T-helper 2 cell treated with Interferon-gamma antibody and Interleukin-4, amounts not matched to agents 5 μg/mL and 100 μg/mL, for 36 hours (primary cell): ENCODE measurements around the gene SLC35D1.
"Not testable (repeated sequence)": the region's sequence is repeated elsewhere in the genome, so short reads cannot be mapped to it uniquely, and the experiment has no call there.

Experiments used
- DNase-seq: peaks from one replicate; pipeline ENCODE4 v3.0.0; 2021; ENCODE audit warnings: low spot score
- H3K27ac Mint-ChIP-seq: one replicate; pipeline ENCODE4 v1.8.0; 2021; ENCODE audit warnings: mild to moderate bottlenecking, mixed read lengths
- H3K27me3 Mint-ChIP-seq: one replicate; pipeline ENCODE4 v1.8.0; 2021; ENCODE audit warnings: low read depth, mixed read lengths
- H3K36me3 Mint-ChIP-seq: one replicate; pipeline ENCODE4 v1.8.0; 2021; ENCODE audit warnings: low read depth, mixed read lengths
- H3K4me1 Mint-ChIP-seq: one replicate; pipeline ENCODE4 v1.8.0; 2021; ENCODE audit warnings: low read depth, mixed read lengths
- H3K4me3 Mint-ChIP-seq: one replicate; pipeline ENCODE4 v1.8.0; 2022; ENCODE audit warnings: mild to moderate bottlenecking, moderate library complexity, mixed read lengths
- H3K9me3 Mint-ChIP-seq: one replicate; pipeline ENCODE4 v1.8.0; 2021; ENCODE audit warnings: mixed read lengths

SLC35D1 gene

GRCh38 chr1:67053785-67054772 is at the start of gene SLC35D1:
Gene SLC35D1 (minus strand): TSS chr1:67054148. CDS start chr1:67054013, 135 bp downstream.
- peak; percentile 76 for DNase-seq
- peaks cover 9% of the 10 kb centered on the region for H3K27me3 Mint-ChIP-seq
- H3K9me3 Mint-ChIP-seq = no peaks in the 10 kb centered on the region
- peak within 1 kb of the TSS; percentile 89 for H3K4me3 Mint-ChIP-seq
- peaks cover 18% of the 10 kb centered on the region for H3K36me3 Mint-ChIP-seq
- H3K4me1 Mint-ChIP-seq = peaks cover 27% of the 10 kb centered on the region
- peak within 1 kb of the TSS; percentile 94 for H3K27ac Mint-ChIP-seq

- Mint-ChIP-seq H3K36me3 (no peaks in the 10 kb centered on the region), H3K27ac (no peak overlapping the region), H3K9me3 (no peaks in the 10 kb centered on the region), H3K27me3 (peaks cover 15% of the 10 kb centered on the region), H3K4me3 (no peak overlapping the region), H3K4me1 (no peaks in the 10 kb centered on the region)
- no peak for DNase-seq
These were observed 49.6 kb upstream of the SLC35D1 start for GRCh38 chr1:67103548-67103947.

DNA sequence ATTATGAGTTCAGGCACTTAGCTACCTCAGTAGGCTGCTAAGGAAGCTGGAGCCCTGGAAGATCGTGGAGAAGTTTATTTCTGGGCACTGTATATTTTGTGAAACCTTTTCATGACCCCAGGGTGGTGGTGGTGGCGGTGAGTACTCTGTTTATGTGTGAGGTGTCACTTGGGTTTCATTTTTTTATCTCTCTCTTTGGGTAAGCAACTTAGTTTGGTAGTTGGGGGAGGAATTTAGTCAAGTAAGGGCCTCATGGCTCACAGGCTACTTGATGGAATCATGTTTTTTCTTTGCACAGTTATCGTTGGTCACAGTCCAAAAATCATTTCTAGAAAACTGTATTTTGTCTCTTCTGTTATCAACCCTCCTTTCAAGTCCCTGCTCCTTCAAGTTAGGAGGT is 46.9 kb upstream of the SLC35D1 start:
- H3K27me3 Mint-ChIP-seq = peaks cover 15% of the 10 kb centered on the region
- DNase-seq = no peak
- H3K4me3 Mint-ChIP-seq = no peak overlapping the region
- H3K36me3 Mint-ChIP-seq = no peaks in the 10 kb centered on the region
- H3K4me1 Mint-ChIP-seq = no peaks in the 10 kb centered on the region
- no peaks in the 10 kb centered on the region for H3K9me3 Mint-ChIP-seq
- no peak overlapping the region for H3K27ac Mint-ChIP-seq

DNA sequence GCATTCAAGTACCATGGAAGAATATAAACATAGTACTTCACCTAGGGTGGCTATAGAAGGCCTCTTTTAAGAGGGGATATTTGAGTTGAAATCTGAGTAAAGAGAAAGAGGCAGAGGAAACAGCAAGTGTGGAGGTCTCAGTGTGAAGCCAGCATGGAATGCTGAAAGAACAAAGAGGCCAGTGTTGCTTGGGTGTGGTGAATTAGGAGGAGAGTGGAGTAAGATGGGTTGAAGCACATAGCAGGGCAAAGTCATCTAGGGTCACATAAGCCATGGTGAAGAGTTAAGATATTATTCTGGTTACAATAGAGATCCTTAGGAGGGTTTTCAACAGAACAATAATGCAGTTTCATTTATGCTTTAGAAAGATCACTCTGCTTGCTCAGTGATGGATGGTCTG is 43.4 kb upstream of the SLC35D1 start:
- Mint-ChIP-seq H3K9me3 (no peaks in the 10 kb centered on the region), H3K27me3 (peaks cover 18% of the 10 kb centered on the region), H3K4me1 (no peaks in the 10 kb centered on the region), H3K27ac (no peak overlapping the region), H3K4me3 (no peak overlapping the region), H3K36me3 (no peaks in the 10 kb centered on the region)
- no peak for DNase-seq

- Mint-ChIP-seq H3K4me3 (no peak overlapping the region), H3K27me3 (peaks cover 11% of the 10 kb centered on the region), H3K36me3 (no peaks in the 10 kb centered on the region), H3K4me1 (no peaks in the 10 kb centered on the region), H3K27ac (no peak overlapping the region), H3K9me3 (no peaks in the 10 kb centered on the region)
- DNase-seq = no peak
These were observed 40.2 kb upstream of the SLC35D1 start for GRCh38 chr1:67094191-67094590.

GRCh38 chr1:67089685-67090208 is 35.8 kb upstream of the SLC35D1 start:
- H3K4me1 Mint-ChIP-seq = no peaks in the 10 kb centered on the region
- H3K27ac Mint-ChIP-seq = no peak overlapping the region
- no peaks in the 10 kb centered on the region for H3K36me3 Mint-ChIP-seq
- no peak for DNase-seq
- H3K27me3 Mint-ChIP-seq = peaks cover 3% of the 10 kb centered on the region
- H3K4me3 Mint-ChIP-seq = no peak overlapping the region
- no peaks in the 10 kb centered on the region for H3K9me3 Mint-ChIP-seq

- Mint-ChIP-seq H3K9me3 (no peaks in the 10 kb centered on the region), H3K27me3 (peaks cover 2% of the 10 kb centered on the region), H3K36me3 (no peaks in the 10 kb centered on the region), H3K4me3 (no peak overlapping the region), H3K27ac (no peak overlapping the region), H3K4me1 (no peaks in the 10 kb centered on the region)
- DNase-seq = no peak
These were observed 34.5 kb upstream of the SLC35D1 start for GRCh38 chr1:67088440-67088839.

GRCh38 chr1:67085326-67085725 is 31.4 kb upstream of the SLC35D1 start:
- Mint-ChIP-seq H3K4me3 (no peak overlapping the region), H3K4me1 (no peaks in the 10 kb centered on the region), H3K36me3 (no peaks in the 10 kb centered on the region), H3K27ac (no peak overlapping the region), H3K9me3 (no peaks in the 10 kb centered on the region), H3K27me3 (no peaks in the 10 kb centered on the region)
- no peak for DNase-seq

- Mint-ChIP-seq H3K27me3 (no peaks in the 10 kb centered on the region), H3K27ac (no peak overlapping the region), H3K9me3 (no peaks in the 10 kb centered on the region), H3K36me3 (no peaks in the 10 kb centered on the region), H3K4me3 (no peak overlapping the region), H3K4me1 (no peaks in the 10 kb centered on the region)
- no peak for DNase-seq
These were observed 30.9 kb upstream of the SLC35D1 start for GRCh38 chr1:67084765-67085318.

GRCh38 chr1:67078291-67078690 is 24.3 kb upstream of the SLC35D1 start:
- DNase-seq = no peak
- H3K27ac Mint-ChIP-seq = no peak overlapping the region
- no peaks in the 10 kb centered on the region for H3K27me3 Mint-ChIP-seq
- H3K4me1 Mint-ChIP-seq = no peaks in the 10 kb centered on the region
- H3K9me3 Mint-ChIP-seq = no peaks in the 10 kb centered on the region
- H3K36me3 Mint-ChIP-seq = no peaks in the 10 kb centered on the region
- H3K4me3 Mint-ChIP-seq = no peak overlapping the region

DNA sequence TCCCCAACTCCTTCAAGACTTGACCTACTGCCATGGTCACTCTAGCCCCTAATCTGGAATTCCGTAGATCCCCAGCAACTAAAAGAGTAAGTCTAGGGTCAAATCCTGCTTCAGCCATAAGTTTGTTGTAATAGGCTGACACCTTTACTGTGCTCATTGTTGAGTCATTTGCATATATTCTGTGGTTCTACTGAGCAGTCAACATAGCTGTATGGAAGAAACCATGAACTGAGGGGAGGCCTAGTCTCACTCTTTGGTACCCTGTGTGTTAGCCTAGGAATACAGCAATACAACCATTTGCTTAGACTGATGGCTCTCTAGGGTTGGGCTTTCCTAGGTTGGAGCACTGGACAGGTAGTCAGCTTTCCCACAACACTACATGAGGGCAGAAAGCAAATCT is 23.6 kb upstream of the SLC35D1 start:
- no peak for DNase-seq
- Mint-ChIP-seq H3K4me3 (no peak overlapping the region), H3K36me3 (no peaks in the 10 kb centered on the region), H3K27ac (no peak overlapping the region), H3K27me3 (no peaks in the 10 kb centered on the region), H3K4me1 (no peaks in the 10 kb centered on the region), H3K9me3 (peaks cover 4% of the 10 kb centered on the region)

GRCh38 chr1:67072749-67073148 is 18.8 kb upstream of the SLC35D1 start:
- peaks cover 2% of the 10 kb centered on the region for H3K36me3 Mint-ChIP-seq
- no peaks in the 10 kb centered on the region for H3K4me1 Mint-ChIP-seq
- H3K9me3 Mint-ChIP-seq = peaks cover 25% of the 10 kb centered on the region
- no peak overlapping the region for H3K27ac Mint-ChIP-seq
- H3K4me3 Mint-ChIP-seq = no peak overlapping the region
- H3K27me3 Mint-ChIP-seq = no peaks in the 10 kb centered on the region
- no peak for DNase-seq

- not testable (repeated sequence) for H3K36me3 Mint-ChIP-seq, H3K4me3 Mint-ChIP-seq, H3K4me1 Mint-ChIP-seq, H3K27me3 Mint-ChIP-seq, DNase-seq, H3K27ac Mint-ChIP-seq
- H3K9me3 Mint-ChIP-seq = peaks cover 31% of the 10 kb centered on the region
These were observed 13.7 kb upstream of the SLC35D1 start for GRCh38 chr1:67067655-67068054.

DNA sequence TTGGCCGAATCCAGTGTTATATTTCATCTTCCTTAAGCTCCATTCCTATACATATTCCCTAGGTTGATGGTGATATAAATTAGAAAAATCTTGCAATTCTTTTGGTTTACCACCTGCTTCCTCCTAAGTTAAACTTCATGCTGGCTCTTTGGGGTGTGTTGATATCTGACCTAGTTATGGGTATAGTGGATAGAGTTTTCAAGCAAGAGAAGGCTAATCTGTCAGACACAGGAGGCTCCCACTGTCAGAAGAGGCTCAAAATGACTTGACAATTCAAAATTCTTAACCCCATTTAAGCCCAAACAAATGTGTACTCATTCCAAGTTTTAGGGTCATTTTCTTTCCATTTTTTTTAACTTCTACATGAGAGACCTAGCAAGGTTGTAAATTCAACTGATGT is 8.5 kb upstream of the SLC35D1 start:
- no peak overlapping the region for H3K27ac Mint-ChIP-seq
- DNase-seq = no peak
- no peaks in the 10 kb centered on the region for H3K36me3 Mint-ChIP-seq
- no peaks in the 10 kb centered on the region for H3K4me1 Mint-ChIP-seq
- H3K27me3 Mint-ChIP-seq = peaks cover 15% of the 10 kb centered on the region
- H3K9me3 Mint-ChIP-seq = peaks cover 5% of the 10 kb centered on the region
- H3K4me3 Mint-ChIP-seq = no peak overlapping the region
